ENCODE measurements around the gene FAM9A.

The FAM9A gene

DNA sequence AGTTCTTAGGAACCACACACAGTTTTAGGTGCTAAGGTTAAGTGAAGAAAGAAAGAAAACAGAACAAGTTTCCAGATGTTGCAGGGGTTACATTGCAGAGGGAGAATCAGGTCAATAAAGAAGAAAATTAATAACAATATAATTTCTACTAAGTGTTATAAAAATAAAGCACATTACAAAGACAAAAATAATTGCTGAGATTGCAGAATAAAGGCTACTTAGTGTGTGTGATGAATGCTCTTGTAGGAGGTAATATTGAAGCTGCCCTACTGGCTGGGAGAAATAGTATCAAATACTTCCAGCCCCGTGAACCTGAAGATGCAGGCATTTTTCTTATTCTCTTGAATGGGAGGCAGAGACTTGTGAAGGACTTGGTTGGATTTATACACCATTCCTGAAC is 33.2 kb upstream of the FAM9A start:
- Histone ChIP-seq H3K36me3 (no peaks in the 10 kb centered on the region), H3K9me3 (ENCODE audit: severe bottlenecking) (no peaks in the 10 kb centered on the region), H3K27me3 (ENCODE audit: insufficient read depth, low read depth, severe bottlenecking) (peaks cover 3% of the 10 kb centered on the region), H3K4me3 (ENCODE audit: low read depth, low read length) (no peak overlapping the region), H3K27ac (no peak overlapping the region)
- TF ChIP-seq CTCF (IDR thresholded peaks at IDR 0.05; ENCODE audit: low read depth, low read length): no peak
- no peak for DNase-seq

GRCh38 chrX:8832582-8833378 is 31.6 kb upstream of the FAM9A start:
- no peaks in the 10 kb centered on the region for H3K36me3 ChIP-seq
- no peak overlapping the region for H3K4me3 ChIP-seq (ENCODE audit: low read depth, low read length)
- DNase-seq: no peak
- H3K9me3 ChIP-seq (ENCODE audit: severe bottlenecking): no peaks in the 10 kb centered on the region
- TF ChIP-seq CTCF (IDR thresholded peaks at IDR 0.05; ENCODE audit: low read depth, low read length): no peak
- H3K27ac ChIP-seq: no peak overlapping the region
- peaks cover 3% of the 10 kb centered on the region for H3K27me3 ChIP-seq (ENCODE audit: insufficient read depth, low read depth, severe bottlenecking)

GRCh38 chrX:8823698-8824097 is 22.5 kb upstream of the FAM9A start:
- no peak for TF ChIP-seq CTCF (IDR thresholded peaks at IDR 0.05; ENCODE audit: low read depth, low read length)
- Histone ChIP-seq H3K27me3 (ENCODE audit: insufficient read depth, low read depth, severe bottlenecking) (peaks cover 4% of the 10 kb centered on the region), H3K4me3 (ENCODE audit: low read depth, low read length) (no peak overlapping the region), H3K9me3 (ENCODE audit: severe bottlenecking) (no peaks in the 10 kb centered on the region), H3K27ac (no peak overlapping the region), H3K36me3 (no peaks in the 10 kb centered on the region)
- no peak for DNase-seq

DNA sequence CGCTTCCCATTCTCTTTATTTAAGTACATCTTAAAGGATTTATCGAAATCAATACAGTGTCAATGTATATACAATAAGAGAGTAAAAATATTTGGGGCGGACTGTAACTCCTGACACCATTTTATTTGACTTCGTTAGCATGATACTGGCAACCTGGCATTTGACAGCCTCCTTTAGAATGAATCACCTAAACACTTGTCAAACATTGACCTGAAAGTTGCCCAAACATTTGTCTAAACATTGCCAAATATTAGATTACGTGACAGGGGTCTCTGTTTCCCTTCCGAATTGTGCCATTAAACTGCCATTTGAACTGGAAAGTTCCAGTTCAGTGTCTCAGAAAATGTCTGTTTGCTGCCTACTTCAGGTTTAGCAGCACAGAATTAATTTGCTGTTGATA is 20.8 kb upstream of the FAM9A start:
- no peak overlapping the region for H3K27ac ChIP-seq
- H3K4me3 ChIP-seq (ENCODE audit: low read depth, low read length): no peak overlapping the region
- H3K9me3 ChIP-seq (ENCODE audit: severe bottlenecking): no peaks in the 10 kb centered on the region
- no peaks in the 10 kb centered on the region for H3K36me3 ChIP-seq
- peaks cover 4% of the 10 kb centered on the region for H3K27me3 ChIP-seq (ENCODE audit: insufficient read depth, low read depth, severe bottlenecking)
- TF ChIP-seq CTCF (IDR thresholded peaks at IDR 0.05; ENCODE audit: low read depth, low read length): no peak
- no peak for DNase-seq

DNA sequence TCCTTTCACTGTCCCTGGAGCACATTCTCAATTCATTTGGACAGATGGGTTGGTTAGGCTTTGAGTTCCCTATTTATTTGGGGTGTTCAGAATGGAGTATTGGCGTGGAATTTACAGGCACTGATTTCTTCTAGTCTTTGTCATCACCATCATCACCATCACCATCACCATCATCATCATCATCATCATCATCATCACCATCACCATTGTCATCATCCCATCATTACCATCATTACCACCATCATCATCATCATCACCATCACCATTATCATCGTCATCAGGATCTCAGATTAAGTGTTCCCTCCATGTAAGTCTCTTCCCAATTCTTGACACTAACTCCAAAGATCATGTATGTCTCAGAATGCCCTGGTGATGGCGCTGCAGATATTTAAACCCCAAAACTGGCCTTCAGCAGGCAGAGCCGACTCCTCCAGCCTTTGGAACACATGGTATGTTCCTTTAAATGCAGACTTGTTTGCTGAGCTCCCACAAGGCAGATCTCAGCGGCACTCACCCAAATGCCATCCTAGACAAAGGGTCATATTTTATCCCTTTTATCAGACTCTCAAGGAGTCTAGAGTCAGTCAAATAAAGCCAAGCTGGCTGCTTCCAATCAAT is 19.8 kb upstream of the FAM9A start:
- no peaks in the 10 kb centered on the region for H3K36me3 ChIP-seq
- no peak overlapping the region for H3K4me3 ChIP-seq (ENCODE audit: low read depth, low read length)
- H3K27me3 ChIP-seq (ENCODE audit: insufficient read depth, low read depth, severe bottlenecking): peaks cover 4% of the 10 kb centered on the region
- no peak overlapping the region for H3K27ac ChIP-seq
- DNase-seq: peak; percentile 33
- TF ChIP-seq CTCF (IDR thresholded peaks at IDR 0.05; ENCODE audit: low read depth, low read length): 0 out of 2 replicates have a peak, but pooled peaks have one; percentile 13
- H3K9me3 ChIP-seq (ENCODE audit: severe bottlenecking): no peaks in the 10 kb centered on the region

Data from WERI-Rb-1 (cell line).